ENCODE results near the gene MYO3A. TPM values are rescaled to one million over a fixed set of nuclear protein-coding genes. Genes with fewer than 3 reads are reported as not detected.

MYO3A gene
- total and polyA plus RNA-seq, 2 donors (not counting 3 experiments of a cell fraction or from before 2014, with no cell fraction given), result not detected

- Histone ChIP-seq H3K27me3 (ENCODE audit: control insufficient read depth in 2 of 2, insufficient read depth in 2 of 2, low read length in 2 of 2) (no peaks in the 10 kb centered on the region), H3K27ac (ENCODE audit: insufficient read depth, low read depth, low read length) (no peak overlapping the region), H3K9ac (replicated peaks; ENCODE audit: extremely low read depth, insufficient read depth, low read length) (no peak overlapping the region), H3K4me2 (ENCODE audit: insufficient read depth, low read length) (no peak overlapping the region), H2AFZ (ENCODE audit: low read depth, low read length) (no peak overlapping the region), H4K20me1 (replicated peaks; ENCODE audit: control insufficient read depth, extremely low read depth, insufficient read depth, low read length) (no peaks in the 10 kb centered on the region), H3K36me3 (ENCODE audit: control insufficient read depth in 2 of 2, extremely low read depth in 1 of 2, insufficient read depth in 2 of 2, low read length in 2 of 2) (no peaks in the 10 kb centered on the region), H3K4me1 (ENCODE audit: control insufficient read depth, extremely low read depth, insufficient read depth, low read length) (no peaks in the 10 kb centered on the region), H3K9me1 (replicated peaks; ENCODE audit: control insufficient read depth, extremely low read depth, insufficient read depth, low read length) (no peaks in the 10 kb centered on the region), H3K79me2 (ENCODE audit: control insufficient read depth, insufficient read depth, low read length) (no peaks in the 10 kb centered on the region), H3K4me3 (replicated peaks in 1 of 3; ENCODE audit: insufficient read depth in 1 of 3, low read depth in 1 of 3, low read length in 3 of 3) (no peak overlapping the region), H3K9me3 (replicated peaks; ENCODE audit: control insufficient read depth, insufficient read depth, low read length) (no peaks in the 10 kb centered on the region)
- no TSS peak for BruUV-seq (replicated peaks)
- TF ChIP-seq POLR2AphosphoS5 (IDR thresholded peaks at IDR 0.05; ENCODE audit: insufficient read depth, low read depth, low read length) (no peak), EZH2 (IDR thresholded peaks at IDR 0.05; ENCODE audit: borderline replicate concordance, low read depth, low read length, severe bottlenecking) (no peak), MAX (IDR thresholded peaks at IDR 0.05; ENCODE audit: insufficient read depth, insufficient read length) (no peak), POLR2A (IDR thresholded peaks at IDR 0.05; ENCODE audit: low read depth, low read length) (no peak), JUN (IDR thresholded peaks at IDR 0.05; ENCODE audit: borderline replicate concordance, insufficient read depth, insufficient read length, low read depth) (no peak), CTCF (IDR thresholded peaks at IDR 0.05; ENCODE audit: extremely low read depth in 1 of 2, insufficient read depth in 1 of 2, low read depth in 1 of 2, low read length in 2 of 2) (no peak), FOS (IDR thresholded peaks at IDR 0.05; ENCODE audit: borderline replicate concordance, insufficient read depth, low read length) (no peak), GATA2 (IDR thresholded peaks at IDR 0.05; ENCODE audit: insufficient read depth, insufficient read length, low read depth, low read length) (no peak)
- intact Hi-C loops (cut with micrococcal nuclease) (no loop called here), dilution Hi-C loops (cut with MboI; ENCODE audit: extremely low pct_ligation_motif_present, low sequenced_read_pairs) (no loop called here)
- FAIRE-seq (no peak), DNase-seq (ENCODE audit: low read depth, low spot score) (no peak)
- POLR2A ChIA-PET, result no interaction called here
- CTCF ChIA-PET, result no interaction called here
Observed at GRCh38 chr10:26157734-26158133, 223.7 kb downstream of the MYO3A start.

Measured in endothelial cell of umbilical vein (primary cell).